Keratinocyte (primary cell): Measurements from ENCODE around the gene DNAJC11. TPM values are rescaled to one million over a fixed set of nuclear protein-coding genes. Genes with fewer than 3 reads are reported as not detected.

Experiments used
- DNase-seq: peaks from one replicate; pipeline ENCODE4 v3.0.0-alpha.2; 2011; ENCODE audit warnings: low read depth, missing footprints, low spot score
- FAIRE-seq: peaks from 2 replicates; lab custom pipeline; 2011; peaks lifted over from hg19 to GRCh38; lab: Jason Lieb, UNC
- H2AFZ ChIP-seq: 2 replicates; pipeline ENCODE4 v1.6.0; 2012; ENCODE audit warnings: low read length, control low read depth, inconsistent platforms; ENCODE audit not compliant: control insufficient read depth
- H3K27ac ChIP-seq: 2 replicates; pipeline ENCODE4 v1.5.1; 2011; ENCODE audit warnings: low read length; ENCODE audit not compliant: control insufficient read depth, insufficient read depth
- H3K27me3 ChIP-seq: 3 replicates; pipeline ENCODE4 v1.6.0; 2011; ENCODE audit warnings: low read length; ENCODE audit not compliant: control insufficient read depth, insufficient read depth; ENCODE audit errors: extremely low read depth
- H3K36me3 ChIP-seq, 2 experiments: 2 replicates in 1 of 2; 3 replicates in 1 of 2; pipeline ENCODE4 v1.5.1; 2011; ENCODE audit warnings: low read length in 2 of 2, mild to moderate bottlenecking in 1 of 2; ENCODE audit not compliant: control insufficient read depth in 2 of 2, insufficient read depth in 2 of 2; ENCODE audit errors: extremely low read depth in 1 of 2
- H3K4me1 ChIP-seq: 3 replicates; pipeline ENCODE4 v1.5.1; 2011; ENCODE audit warnings: low read length; ENCODE audit not compliant: control insufficient read depth, insufficient read depth; ENCODE audit errors: extremely low read depth
- H3K4me2 ChIP-seq: 3 replicates; pipeline ENCODE4 v1.6.0; 2011; ENCODE audit warnings: low read depth, low read length; ENCODE audit not compliant: control insufficient read depth, insufficient read depth; ENCODE audit errors: extremely low read depth
- H3K4me3 ChIP-seq, 3 experiments: fragments of 200-600 bp in 1 of 3; sonication (generic) in 1 of 3; 2 replicates in 2 of 3; 3 replicates in 1 of 3; pipeline ENCODE4 v1.5.1; 2011 to 2016; ENCODE audit warnings: low read length in 3 of 3, mild to moderate bottlenecking in 3 of 3, control low read depth in 2 of 3, inconsistent platforms in 1 of 3, low read depth in 1 of 3, mixed read lengths in 1 of 3, mixed run types in 1 of 3, moderate library complexity in 1 of 3; ENCODE audit not compliant: control insufficient read depth in 2 of 3, insufficient read depth in 2 of 3; ENCODE audit errors: extremely low read depth in 1 of 3
- H3K79me2 ChIP-seq: 2 replicates; pipeline ENCODE4 v1.6.0; 2012; ENCODE audit warnings: low read length; ENCODE audit not compliant: control insufficient read depth, insufficient read depth
- H3K9ac ChIP-seq: 3 replicates; pipeline ENCODE4 v1.6.0; 2011; ENCODE audit warnings: low read length; ENCODE audit not compliant: control insufficient read depth, insufficient read depth; ENCODE audit errors: extremely low read depth
- H3K9me1 ChIP-seq: 3 replicates; pipeline ENCODE4 v1.6.0; 2011; ENCODE audit warnings: low read length; ENCODE audit not compliant: control insufficient read depth, insufficient read depth; ENCODE audit errors: extremely low read depth
- H3K9me3 ChIP-seq: 2 replicates; pipeline ENCODE4 v1.5.1; 2012; ENCODE audit warnings: low read depth, low read length; ENCODE audit not compliant: control insufficient read depth
- H4K20me1 ChIP-seq: 3 replicates; pipeline ENCODE4 v1.6.0; 2011; ENCODE audit warnings: low read length; ENCODE audit not compliant: control insufficient read depth, insufficient read depth; ENCODE audit errors: extremely low read depth
- EZH2 ChIP-seq: IDR thresholded peaks from one replicate; pipeline ENCODE4 v1.6.1; 2012; ENCODE audit warnings: inconsistent platforms, mild to moderate bottlenecking, low read length, moderate library complexity
- dilution Hi-C: fragments of 300-500 bp; cut with MboI; formaldehyde crosslinking; loops from one replicate; pipeline ENCODE4 v1.7.0; 2020; ENCODE audit warnings: low sequenced_read_pairs; ENCODE audit not compliant: extremely low pct_ligation_motif_present
- polyA plus RNA-seq, 5 experiments: library from polyadenylated mRNA; depleted of rRNA in 3 of 5; stranded (reverse) in 3 of 5; stranded (forward) in 1 of 5; unstranded in 1 of 5; fragments of >200 nt; gene quantifications; 1 replicate in 1 of 5; 2 replicates in 3 of 5; 3 replicates in 1 of 5; pipeline versions ENCODE4 v1.2.1 to v1.2.3, GENCODE V29; 2011 to 2012; ENCODE audit warnings: missing spikeins in 2 of 5, low read depth in 1 of 5, low replicate concordance in 1 of 5
- TF ChIP-seq, protein P1 (sequence below), 3 experiments: IDR thresholded peaks in 1 of 3; conservative IDR thresholded peaks in 1 of 3; optimal IDR thresholded peaks in 1 of 3; 2 replicates in 2 of 3; 3 replicates in 1 of 3; pipeline versions ENCODE3 to v1.5.1; 2011; ENCODE audit warnings: low read length in 3 of 3, mild to moderate bottlenecking in 3 of 3, moderate library complexity in 2 of 3, control low read depth in 1 of 3, inconsistent platforms in 1 of 3; ENCODE audit not compliant: insufficient read depth in 2 of 3; ENCODE audit errors: extremely low read depth in 1 of 3

Gene DNAJC11
- polyA plus RNA-seq, 1 donor (not counting 4 experiments of a cell fraction or from before 2014, with no cell fraction given) = 40.8 TPM

DNA sequence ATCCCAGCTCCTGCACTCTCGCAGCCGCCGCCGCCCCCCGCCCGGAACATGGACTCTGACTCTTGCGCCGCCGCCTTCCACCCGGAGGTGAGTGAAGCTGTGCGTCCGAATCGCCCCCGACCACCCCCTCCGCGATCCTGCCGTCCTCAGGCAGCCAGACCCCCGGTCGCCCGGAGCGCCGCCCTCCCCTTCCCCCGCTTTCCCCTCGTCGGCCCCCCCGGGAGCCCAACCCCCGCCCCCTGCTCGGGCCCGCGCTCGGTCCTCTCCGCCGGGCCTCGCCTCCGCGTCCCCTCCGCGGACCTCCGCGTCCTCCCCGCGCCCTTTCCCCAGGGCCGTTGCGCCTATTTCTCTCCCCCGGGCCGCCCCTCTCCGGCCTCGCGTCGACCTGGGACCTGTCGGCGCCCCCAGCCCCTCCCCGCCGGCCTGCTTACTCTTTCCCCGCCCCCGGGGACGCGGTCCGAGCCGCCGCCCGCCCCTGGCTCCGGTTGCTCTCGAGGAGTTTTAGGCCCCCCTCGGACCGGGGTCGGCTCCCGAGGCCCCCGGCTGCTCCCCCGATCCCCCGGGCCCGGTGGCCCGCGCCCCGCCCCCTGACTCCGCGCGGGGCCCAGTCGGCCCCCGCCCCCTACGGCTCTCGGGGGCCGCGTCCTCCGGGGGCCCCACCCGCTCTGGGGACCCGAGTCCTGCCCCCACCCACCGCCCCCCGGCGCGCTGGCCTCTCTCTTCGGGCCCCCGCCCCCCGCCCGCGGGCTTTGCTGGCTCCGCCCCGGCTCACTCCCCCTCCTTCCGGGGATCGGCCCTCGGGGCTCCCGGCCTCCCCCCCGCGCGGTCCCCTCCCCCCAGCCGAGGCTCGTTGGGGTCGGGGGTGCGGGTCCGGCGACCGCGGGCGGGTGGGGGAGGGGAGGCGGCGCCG is 87.3 kb downstream of the DNAJC11 start:
- FAIRE-seq (no peak), DNase-seq (no peak)
- H4K20me1 ChIP-seq = no peaks in the 10 kb centered on the region
- TF ChIP-seq, protein P1, sequence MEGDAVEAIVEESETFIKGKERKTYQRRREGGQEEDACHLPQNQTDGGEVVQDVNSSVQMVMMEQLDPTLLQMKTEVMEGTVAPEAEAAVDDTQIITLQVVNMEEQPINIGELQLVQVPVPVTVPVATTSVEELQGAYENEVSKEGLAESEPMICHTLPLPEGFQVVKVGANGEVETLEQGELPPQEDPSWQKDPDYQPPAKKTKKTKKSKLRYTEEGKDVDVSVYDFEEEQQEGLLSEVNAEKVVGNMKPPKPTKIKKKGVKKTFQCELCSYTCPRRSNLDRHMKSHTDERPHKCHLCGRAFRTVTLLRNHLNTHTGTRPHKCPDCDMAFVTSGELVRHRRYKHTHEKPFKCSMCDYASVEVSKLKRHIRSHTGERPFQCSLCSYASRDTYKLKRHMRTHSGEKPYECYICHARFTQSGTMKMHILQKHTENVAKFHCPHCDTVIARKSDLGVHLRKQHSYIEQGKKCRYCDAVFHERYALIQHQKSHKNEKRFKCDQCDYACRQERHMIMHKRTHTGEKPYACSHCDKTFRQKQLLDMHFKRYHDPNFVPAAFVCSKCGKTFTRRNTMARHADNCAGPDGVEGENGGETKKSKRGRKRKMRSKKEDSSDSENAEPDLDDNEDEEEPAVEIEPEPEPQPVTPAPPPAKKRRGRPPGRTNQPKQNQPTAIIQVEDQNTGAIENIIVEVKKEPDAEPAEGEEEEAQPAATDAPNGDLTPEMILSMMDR (optimal IDR thresholded peaks at IDR 0.05 in 1 of 3, IDR thresholded peaks at IDR 0.05 in 1 of 3, conservative IDR thresholded peaks at IDR 0.05 in 1 of 3; ENCODE audit: extremely low read depth in 1 of 3, insufficient read depth in 2 of 3, low read length in 3 of 3) = no peak
- no peak for TF ChIP-seq EZH2
- H3K9ac ChIP-seq = peak overlapping the region; percentile 70
- H2AFZ ChIP-seq = no peak overlapping the region
- H3K4me2 ChIP-seq = peak overlapping the region; percentile 32
- peak overlapping the region; percentile 69 to 80 (median 79) for H3K4me3 ChIP-seq
- peak overlapping the region; percentile 43 for H3K27ac ChIP-seq
- peaks cover 32% of the 10 kb centered on the region for H3K79me2 ChIP-seq
- no peaks in the 10 kb centered on the region for H3K27me3 ChIP-seq
- peaks cover 5 to 9% of the 10 kb centered on the region in 2 experiments for H3K36me3 ChIP-seq
- H3K9me3 ChIP-seq = no peaks in the 10 kb centered on the region
- H3K9me1 ChIP-seq = no peaks in the 10 kb centered on the region
- H3K4me1 ChIP-seq = peaks cover 17% of the 10 kb centered on the region
- dilution Hi-C loops = no loop called here

DNA sequence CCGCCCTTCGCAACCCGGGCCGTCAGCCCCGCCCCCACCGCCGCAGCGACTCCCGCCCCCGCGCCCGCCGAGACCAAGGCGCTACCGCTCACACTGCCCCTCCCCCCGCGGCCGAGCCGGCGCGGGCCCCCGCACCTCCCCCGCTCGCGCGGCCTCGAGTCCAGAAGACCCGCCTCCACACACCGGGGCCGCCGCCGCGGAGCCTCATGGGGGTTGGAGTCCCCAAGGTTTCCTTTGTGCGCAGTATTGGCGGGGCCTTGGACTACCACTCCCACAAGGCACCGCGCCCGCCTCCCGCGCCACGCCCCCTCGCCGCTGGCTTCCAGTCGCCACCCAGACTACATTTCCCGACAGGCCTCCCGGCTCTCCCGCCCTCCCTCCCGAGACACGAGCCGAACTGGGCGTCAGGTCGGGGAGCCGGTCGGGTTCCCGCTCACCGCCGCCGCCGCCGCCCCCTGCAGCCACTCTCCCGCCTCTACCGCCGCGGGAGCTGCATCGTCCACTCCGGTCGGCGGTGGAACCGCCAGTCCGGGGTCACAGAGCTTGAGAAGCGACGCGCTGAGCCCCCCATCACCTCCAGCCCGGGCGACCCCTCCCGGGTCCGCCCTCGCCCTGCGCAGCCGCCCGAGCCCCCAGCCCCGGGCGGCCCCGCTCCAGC is 88.1 kb downstream of the DNAJC11 start, which contains the start of gene PHF13:
PHF13 (plus strand) TSS at position 371 of the 658 bp plus-strand sequence. CDS start 336 bp downstream, outside the sequence.
- no peaks in the 10 kb centered on the region for H3K27me3 ChIP-seq
- no peaks in the 10 kb centered on the region for H4K20me1 ChIP-seq
- H2AFZ ChIP-seq = peak within 1 kb of the TSS; percentile 84
- H3K9me1 ChIP-seq = no peaks in the 10 kb centered on the region
- H3K27ac ChIP-seq = peak within 1 kb of the TSS; percentile 92
- DNase-seq = peak; percentile 91
- dilution Hi-C loops = no loop called here
- peaks cover 20% of the 10 kb centered on the region for H3K4me1 ChIP-seq
- H3K79me2 ChIP-seq = peaks cover 29% of the 10 kb centered on the region
- no peak for TF ChIP-seq EZH2
- TF ChIP-seq, protein P1 (optimal IDR thresholded peaks at IDR 0.05 in 1 of 3, IDR thresholded peaks at IDR 0.05 in 1 of 3, conservative IDR thresholded peaks at IDR 0.05 in 1 of 3; ENCODE audit: extremely low read depth in 1 of 3, insufficient read depth in 2 of 3, low read length in 3 of 3) = no peak
- FAIRE-seq = no peak
- H3K36me3 ChIP-seq = peaks cover 5 to 7% of the 10 kb centered on the region in 2 experiments
- peak within 1 kb of the TSS; percentile 97 for H3K4me2 ChIP-seq
- H3K4me3 ChIP-seq = peak within 1 kb of the TSS; percentile 69 to 87 (median 79)
- H3K9ac ChIP-seq = peak within 1 kb of the TSS; percentile 88
- no peaks in the 10 kb centered on the region for H3K9me3 ChIP-seq
